ENCODE measurements around the gene FRRS1. TPM values are rescaled to one million over a fixed set of nuclear protein-coding genes. Genes with fewer than 3 reads are reported as not detected.
"Not testable (repeated sequence)": the region's sequence is repeated elsewhere in the genome, so short reads cannot be mapped to it uniquely, and the experiment has no call there.

The FRRS1 gene
- total RNA-seq, 6 donors from 2014 or later = 2.2 to 12.6 (median 9.3) TPM

DNA sequence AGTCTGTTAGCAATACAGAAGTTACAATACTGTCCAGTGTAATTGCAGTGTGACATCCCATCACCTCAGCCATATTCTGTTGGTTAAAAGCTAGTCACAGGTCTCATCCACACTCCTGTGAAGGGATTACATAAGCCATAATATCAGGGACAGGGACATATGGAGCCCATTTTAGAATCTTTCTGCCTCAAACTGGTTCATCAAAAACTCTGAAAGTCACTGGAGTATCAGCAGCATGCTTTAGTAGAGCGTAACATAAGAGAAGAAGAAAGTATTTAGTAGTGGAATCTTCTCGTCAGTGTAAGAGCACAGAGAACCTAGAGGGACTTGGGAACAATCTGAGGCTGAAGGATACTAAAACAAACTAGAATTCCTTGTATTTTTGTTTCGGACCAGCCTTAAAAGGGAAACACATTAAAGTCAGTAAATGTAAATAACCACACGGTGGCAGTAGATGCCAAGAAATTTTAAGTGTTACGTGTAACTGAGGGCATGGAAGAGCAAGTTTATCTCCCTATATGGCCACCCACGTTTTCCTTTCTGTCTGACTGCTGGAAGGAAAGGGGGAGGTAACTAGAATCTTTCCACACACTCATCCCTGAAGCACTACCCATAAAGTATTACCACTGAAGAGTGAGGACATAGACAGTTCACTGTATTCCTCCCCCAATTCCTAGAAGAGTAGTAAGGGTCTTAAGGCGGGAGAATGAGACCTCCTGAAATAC is 42.1 kb upstream of the FRRS1 start:
- 14 to 19% methylated on average over 7 of the region's 7 CpGs for WGBS, 2 donors
- ATAC-seq (ENCODE audit: low FRiP score in 2 of 2) (peak; percentile 83 to 94), DNase-seq (no peak)
- TF ChIP-seq EP300 (IDR thresholded peaks at IDR 0.05) (no peak), CTCF (IDR thresholded peaks at IDR 0.05) (peak; percentile 47 to 85 (median 68))
- H3K27ac ChIP-seq = no peak overlapping the region
- no peaks in the 10 kb centered on the region for H3K36me3 ChIP-seq
- H3K4me1 ChIP-seq = peaks cover 5 to 9% (median 7%) of the 10 kb centered on the region in 4 donors
- no peak overlapping the region for H3K4me3 ChIP-seq
- H3K9me3 ChIP-seq = no peaks in the 10 kb centered on the region
- H3K27me3 ChIP-seq = no peaks in the 10 kb centered on the region

- ATAC-seq (ENCODE audit: low FRiP score in 2 of 2) = no peak
- no peak overlapping the region for H3K4me3 ChIP-seq
- H3K27ac ChIP-seq = no peak overlapping the region
- peaks cover 5 to 9% (median 7%) of the 10 kb centered on the region in 4 donors for H3K4me1 ChIP-seq
- no peak for TF ChIP-seq POLR2A (IDR thresholded peaks at IDR 0.05)
- TF ChIP-seq POLR2AphosphoS5 (IDR thresholded peaks at IDR 0.05) = no peak
- TF ChIP-seq EP300 (IDR thresholded peaks at IDR 0.05) = no peak
- TF ChIP-seq CTCF (IDR thresholded peaks at IDR 0.05) = no peak
- H3K36me3 ChIP-seq = no peaks in the 10 kb centered on the region
- no peaks in the 10 kb centered on the region for H3K9me3 ChIP-seq
- no peaks in the 10 kb centered on the region for H3K27me3 ChIP-seq
- DNase-seq = no peak
- WGBS, 2 donors = 64 to 72% methylated on average over 2 of the region's 2 CpGs
Observed at GRCh38 chr1:99806882-99807281, 40.4 kb upstream of the FRRS1 start.

- Histone ChIP-seq H3K4me3 (no peak overlapping the region), H3K27ac (no peak overlapping the region), H3K27me3 (no peaks in the 10 kb centered on the region), H3K36me3 (no peaks in the 10 kb centered on the region), H3K9me3 (no peaks in the 10 kb centered on the region), H3K4me1 (no peaks in the 10 kb centered on the region)
- TF ChIP-seq CTCF (IDR thresholded peaks at IDR 0.05) (no peak), POLR2AphosphoS5 (IDR thresholded peaks at IDR 0.05) (no peak), EP300 (IDR thresholded peaks at IDR 0.05) (no peak), POLR2A (IDR thresholded peaks at IDR 0.05) (no peak)
- DNase-seq (no peak), ATAC-seq (ENCODE audit: low FRiP score in 2 of 2) (no peak)
- 71 to 73% methylated on average over 3 of the region's 3 CpGs for WGBS, 2 donors
Observed at GRCh38 chr1:99801584-99801983, 35.1 kb upstream of the FRRS1 start.

- not testable (repeated sequence) for H3K36me3 ChIP-seq; DNase-seq; H3K4me1 ChIP-seq; H3K4me3 ChIP-seq; H3K27me3 ChIP-seq; ATAC-seq (ENCODE audit: low FRiP score in 2 of 2); H3K27ac ChIP-seq; H3K9me3 ChIP-seq
- WGBS, 2 donors = 73 to 83% methylated on average over 8 to 9 of the region's 9 CpGs
Observed at GRCh38 chr1:99793861-99794260, 27.4 kb upstream of the FRRS1 start.

DNA sequence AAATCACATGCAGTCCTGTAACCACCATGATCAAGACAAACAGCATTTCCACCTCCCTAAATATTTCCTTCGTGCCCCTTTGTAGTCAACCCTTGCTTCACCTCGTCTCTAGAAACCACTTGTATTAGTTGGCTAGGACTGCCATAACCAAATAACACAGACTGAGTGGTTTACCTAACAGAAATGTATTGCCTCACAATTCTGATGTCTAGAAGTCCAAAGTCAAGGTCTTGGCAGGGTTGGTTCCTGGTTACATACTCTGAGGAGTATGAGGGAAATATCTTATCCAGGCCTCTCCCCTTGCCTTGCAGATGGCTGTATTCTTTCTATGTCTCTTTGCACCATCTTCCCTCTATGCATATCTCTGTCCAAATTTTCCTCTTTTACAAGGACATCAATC is 23.3 kb upstream of the FRRS1 start:
- H3K36me3 ChIP-seq = no peaks in the 10 kb centered on the region
- H3K27me3 ChIP-seq = no peaks in the 10 kb centered on the region
- no peak for DNase-seq
- no peak overlapping the region for H3K27ac ChIP-seq
- TF ChIP-seq CTCF (IDR thresholded peaks at IDR 0.05) = no peak
- TF ChIP-seq EP300 (IDR thresholded peaks at IDR 0.05) = no peak
- no peak for TF ChIP-seq POLR2AphosphoS5 (IDR thresholded peaks at IDR 0.05)
- ATAC-seq (ENCODE audit: low FRiP score in 2 of 2) = no peak
- WGBS, 2 donors = 56 to 66% methylated on average over 2 of the region's 2 CpGs
- no peaks in the 10 kb centered on the region for H3K9me3 ChIP-seq
- H3K4me1 ChIP-seq = no peaks in the 10 kb centered on the region
- H3K4me3 ChIP-seq = no peak overlapping the region
